Measurements from ENCODE around the gene MRPL24.
A peak's percentile ranks its signal among the peaks of the same experiment; 100 is the strongest.

MRPL24 gene

GRCh38 chr1:156742801-156743200, 1.9 kb upstream of the MRPL24 start:
- DNase-seq, result no peak

- DNase-seq, result no peak
These were observed 1.1 kb upstream of the MRPL24 start for GRCh38 chr1:156742017-156742416.

DNA sequence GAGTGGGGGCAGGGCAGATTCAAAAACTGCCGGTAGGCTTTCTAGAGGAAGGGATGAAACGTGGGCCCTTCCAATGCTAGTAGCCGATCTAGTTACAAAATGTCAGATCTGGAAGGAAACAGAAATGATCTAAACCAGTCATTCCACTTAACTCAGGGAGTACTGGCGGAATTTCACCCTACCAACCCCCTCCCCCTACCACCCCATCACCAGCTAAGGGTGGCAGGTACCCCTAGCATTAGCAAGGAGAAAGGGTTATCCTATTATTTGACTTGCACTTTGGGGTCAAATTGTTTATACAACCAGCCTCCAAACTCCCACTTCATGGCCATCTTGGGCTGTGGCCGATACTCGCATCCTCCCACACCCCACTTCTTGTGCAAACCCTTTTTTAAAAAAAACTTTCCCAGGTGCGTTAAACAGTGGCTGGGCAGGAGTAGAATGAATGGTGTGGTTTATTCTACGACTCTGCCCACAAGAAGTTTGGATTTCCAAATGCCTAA, 644 bp upstream of the MRPL24 start:
- DNase-seq, result no peak

DNA sequence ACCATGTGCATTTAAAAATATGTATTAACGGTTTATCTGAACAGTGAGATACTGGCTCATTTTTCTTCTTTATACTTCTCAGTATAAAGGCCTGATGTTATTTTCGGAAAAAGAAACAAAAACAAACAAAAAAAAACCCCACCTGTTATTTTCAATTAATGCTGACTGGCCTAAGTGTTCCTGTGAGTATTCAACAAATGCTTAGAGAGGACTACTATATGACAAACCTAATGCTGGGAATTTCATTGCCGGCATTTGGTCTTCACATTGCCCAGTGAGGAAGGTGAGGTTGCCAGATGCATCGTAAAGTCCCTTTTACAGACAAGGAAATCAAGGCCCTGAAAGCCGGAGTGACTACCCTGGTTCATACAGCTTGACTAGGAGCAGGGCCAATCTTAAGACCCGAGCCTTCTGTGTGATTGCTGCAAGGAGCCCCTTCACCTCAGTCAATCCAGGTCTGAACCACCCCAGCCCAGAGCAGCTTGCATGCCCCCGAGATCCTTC, 599 bp downstream of the MRPL24 start:
- DNase-seq, result peak; percentile 75

DNA sequence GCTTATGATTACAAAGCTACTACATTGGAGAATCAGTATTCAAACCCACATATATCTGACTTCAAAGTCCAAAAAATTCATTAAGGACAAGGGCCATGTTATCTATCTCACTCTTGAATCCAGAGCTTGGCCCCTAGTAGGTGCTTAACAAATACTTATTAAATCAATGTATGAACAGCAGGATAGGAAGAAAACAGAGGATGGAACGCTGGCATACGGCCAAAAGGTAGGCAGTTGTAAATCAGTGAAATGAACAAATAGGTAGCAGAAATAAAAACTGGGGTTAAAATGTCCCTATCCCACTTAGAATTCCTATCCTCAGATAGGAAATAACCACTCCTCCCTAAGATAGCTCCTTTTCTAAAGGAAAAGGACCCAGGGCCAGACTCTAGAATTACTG, 2.0 kb downstream of the MRPL24 start:
- DNase-seq, result no peak

GRCh38 chr1:156738407-156738806, 2.5 kb downstream of the MRPL24 start:
- no peak for DNase-seq

GRCh38 chr1:156733989-156734584, 6.8 kb downstream of the MRPL24 start:
- no peak for DNase-seq

DNA sequence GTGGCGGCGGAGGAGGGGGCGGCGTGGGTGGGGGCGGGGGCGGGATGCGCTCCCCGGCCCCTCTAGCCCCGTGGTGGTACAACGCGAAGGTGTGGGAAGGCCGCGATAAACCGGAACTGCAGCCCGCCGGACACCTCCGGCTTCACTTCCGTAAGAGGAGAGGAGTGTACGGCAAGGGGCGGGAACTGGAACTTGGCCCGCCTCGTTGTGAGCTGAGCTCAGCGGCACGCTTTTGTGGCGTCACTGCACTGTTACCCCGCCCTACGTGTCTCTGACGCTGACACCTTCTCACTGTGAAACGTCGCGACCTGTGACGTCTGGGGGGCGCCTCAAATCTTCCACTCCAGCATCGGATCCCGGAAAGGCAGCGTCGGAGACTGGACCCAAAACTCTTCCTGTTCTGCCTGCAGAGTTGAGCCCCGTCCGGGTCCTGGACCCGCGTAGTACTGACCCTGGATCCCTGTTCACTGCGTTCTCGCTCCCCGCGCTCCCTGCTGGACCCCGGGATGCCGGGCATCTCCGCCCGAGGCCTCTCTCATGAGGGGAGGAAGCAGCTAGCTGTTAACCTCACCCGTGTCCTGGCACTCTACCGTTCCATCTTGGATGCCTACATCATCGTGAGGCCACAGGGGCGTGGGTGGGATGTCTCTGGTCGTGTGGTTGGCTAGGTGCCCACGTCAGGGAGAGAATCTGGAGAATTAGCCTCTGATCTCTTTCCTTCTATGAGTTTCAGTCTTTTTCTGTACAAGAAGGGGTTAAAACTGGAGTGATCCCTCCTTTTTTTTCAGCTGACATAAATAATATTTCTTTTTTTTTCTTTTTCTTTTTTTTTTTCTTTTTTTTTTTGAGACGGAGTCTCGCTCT, 12.1 kb downstream of the MRPL24 start, which contains the start of gene ISG20L2:
TSS of gene ISG20L2 (minus strand) at position 168 of the 864 bp plus-strand sequence. CDS start 1,114 bp downstream, outside the sequence.
- DNase-seq, result peak; percentile 99

GRCh38 chr1:156727926-156728598, 12.8 kb downstream of the MRPL24 start, which contains the start of gene METTL25B:
TSS of gene METTL25B (plus strand) at chr1:156728469. CDS start at chr1:156729105, 636 bp downstream.
- peak; percentile 95 for DNase-seq

- DNase-seq, result no peak
These were observed 13.4 kb downstream of the MRPL24 start for GRCh38 chr1:156727492-156727891.

- DNase-seq, result peak; percentile 84
These were observed 14.2 kb downstream of the MRPL24 start for GRCh38 chr1:156726549-156727226.

DNA sequence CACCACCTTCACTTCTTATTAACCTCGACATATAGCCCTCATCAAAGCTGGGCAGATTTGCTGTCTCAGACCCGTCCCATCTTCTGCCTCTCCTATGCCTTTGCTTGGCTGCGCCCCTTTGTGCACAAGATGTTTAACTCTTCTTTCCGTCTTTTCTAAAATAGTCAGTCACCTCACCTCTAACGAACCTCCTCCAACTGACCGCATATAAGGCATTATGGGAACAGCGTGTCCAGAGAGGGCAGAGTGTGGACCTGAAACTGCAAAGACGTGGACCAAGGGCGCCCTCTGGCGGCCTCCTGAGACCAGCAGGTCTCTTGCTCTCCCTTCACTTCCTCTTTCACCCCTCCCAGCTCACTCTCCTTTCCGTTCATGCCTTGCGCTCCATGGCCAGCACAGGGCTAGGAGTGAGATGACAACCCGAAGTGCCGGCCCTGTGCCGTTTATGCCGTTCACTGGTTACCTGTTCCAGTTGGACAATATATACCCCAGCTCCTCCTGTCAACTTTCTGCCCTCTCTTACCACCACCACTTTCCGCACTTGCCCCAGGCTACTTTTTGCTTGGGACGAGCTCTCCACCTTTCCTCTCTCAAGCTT, 15.1 kb downstream of the MRPL24 start:
- DNase-seq, result peak; percentile 95

- no peak for DNase-seq
These were observed 19.4 kb downstream of the MRPL24 start for GRCh38 chr1:156721535-156721934.

- DNase-seq, result no peak
These were observed 19.8 kb downstream of the MRPL24 start for GRCh38 chr1:156721131-156721530.

DNA sequence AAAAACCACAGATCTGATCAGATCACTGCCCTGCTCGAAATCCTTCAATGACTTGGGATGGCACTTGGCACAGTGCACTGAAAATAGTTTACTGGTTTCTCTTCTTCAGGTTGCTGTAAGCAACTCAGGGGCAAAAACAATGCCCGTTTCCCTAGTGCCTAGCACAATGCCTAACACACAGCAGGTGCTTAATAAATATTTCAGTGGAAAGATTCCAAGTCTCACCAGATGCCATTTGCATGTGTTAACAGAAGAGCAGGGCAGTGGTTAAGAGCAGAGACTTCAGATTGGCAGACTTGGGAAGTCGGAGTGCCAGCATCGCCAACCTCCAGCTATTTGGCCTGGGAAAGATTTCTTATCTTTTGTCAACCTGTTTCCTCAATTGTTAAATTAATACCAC, 23.5 kb downstream of the MRPL24 start:
- DNase-seq, result no peak

DNA sequence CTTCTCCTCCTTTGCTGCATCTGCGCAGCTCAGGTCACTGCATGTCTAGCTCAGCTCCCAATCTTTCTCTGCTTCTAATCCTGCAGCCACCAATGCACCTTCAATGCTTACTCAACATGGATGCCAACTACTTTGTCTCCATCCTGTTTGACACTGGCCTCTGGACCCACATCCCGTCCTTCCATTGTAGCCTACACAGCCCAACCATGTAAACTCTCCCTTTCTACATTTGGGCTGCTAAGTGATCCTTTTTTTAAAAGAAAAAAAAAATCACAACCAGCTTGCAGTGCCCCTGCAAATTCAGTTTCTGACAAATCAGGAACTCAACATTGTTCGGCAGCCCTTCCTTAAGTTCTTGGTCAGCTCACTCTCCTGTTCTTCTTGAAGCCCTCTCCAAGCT, 26.1 kb downstream of the MRPL24 start:
- DNase-seq, result no peak

DNA sequence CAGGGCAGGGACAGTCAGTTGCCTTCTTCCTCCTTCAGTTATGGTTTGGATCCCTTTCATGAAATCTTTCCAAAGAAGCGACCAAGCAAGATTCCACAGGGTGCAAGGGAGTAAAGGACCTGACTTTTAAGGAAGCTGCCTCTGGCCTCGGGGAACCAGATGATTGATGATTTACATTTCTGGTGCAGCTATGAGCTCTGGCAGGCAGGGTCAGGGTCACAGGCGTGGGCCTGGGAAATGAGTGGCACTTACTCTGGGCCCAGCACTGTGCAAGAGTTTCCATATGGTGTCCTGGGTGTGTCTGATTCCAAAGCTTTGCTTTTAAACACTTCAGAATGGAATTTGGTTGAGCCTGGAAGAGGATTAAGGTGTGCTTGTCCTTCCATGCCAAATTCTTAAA, 28.3 kb downstream of the MRPL24 start:
- no peak for DNase-seq

DNA sequence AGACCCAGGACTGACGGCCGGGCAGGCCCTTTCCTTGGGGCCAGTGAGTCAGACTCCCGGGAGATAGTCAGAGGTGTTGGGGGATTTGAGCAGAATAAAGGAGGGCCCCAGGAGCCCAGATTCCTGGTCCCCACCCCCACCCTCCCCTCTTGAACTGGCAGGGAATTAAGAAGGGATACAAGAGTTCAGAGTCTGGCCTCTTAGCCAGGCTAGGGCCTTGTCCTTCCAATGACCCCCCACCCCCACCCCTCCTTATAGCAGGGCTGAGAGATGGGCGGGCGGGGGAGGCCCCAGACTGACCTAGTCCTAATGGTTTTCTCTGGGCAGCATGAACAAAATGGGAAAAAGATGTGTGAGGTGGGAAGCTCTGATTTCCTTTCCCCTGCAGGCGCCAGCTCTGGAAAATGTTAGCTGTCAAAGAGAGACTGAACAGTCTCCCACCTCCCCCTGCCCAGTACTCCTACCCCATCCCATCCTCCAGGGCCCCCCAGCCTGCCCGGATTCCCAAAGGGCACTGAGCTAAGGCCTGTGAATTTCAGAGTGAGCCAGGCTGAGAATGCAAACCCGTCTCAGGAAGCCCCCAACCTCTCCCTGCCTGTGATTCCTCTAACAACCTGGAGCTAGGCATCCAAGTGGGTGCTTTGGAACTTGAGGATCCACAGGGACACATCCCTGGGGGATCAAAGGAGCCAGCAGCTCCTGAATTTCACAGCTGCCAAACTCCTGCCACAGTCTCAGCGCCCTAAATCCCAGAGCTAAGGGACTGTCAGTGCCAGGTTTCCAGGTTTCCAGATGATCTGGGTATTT, 29.7 kb downstream of the MRPL24 start:
- DNase-seq, result no peak

DNA sequence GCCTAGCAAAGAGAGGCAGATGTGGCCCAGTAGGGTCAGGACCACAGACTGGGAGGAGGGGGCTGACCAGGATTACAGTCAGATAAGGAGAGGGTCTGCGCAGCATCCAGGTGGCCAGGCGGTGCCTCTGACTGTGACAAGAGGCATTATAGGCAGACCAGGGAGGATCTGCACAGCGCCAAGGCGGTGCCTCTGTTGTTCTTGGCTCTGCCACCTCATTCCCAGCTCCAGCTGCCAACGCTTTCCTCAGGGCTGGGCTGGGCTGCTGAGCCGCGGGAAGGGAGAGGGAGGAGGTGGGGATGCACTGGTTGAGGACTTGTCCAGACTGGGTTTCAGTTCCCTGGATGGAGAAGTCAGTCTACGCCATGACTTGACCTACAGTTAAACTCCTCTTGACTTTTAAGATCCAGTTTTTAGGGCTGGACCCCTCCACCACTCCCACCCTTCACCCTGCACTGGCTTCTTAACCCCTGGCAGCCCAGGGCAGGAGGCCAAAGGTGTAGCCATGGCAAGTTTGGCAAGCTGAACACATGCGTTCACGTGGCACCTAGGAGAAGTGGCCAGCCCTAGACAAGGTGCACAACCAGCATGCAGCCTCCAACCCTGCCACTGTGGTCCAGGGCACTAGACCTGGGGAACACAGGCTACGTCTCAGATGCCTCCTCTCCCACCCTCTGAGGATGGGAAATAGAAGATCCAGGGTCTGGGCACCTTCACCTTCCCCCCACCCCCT, 31.0 kb downstream of the MRPL24 start:
- peak; percentile 58 for DNase-seq

DNA sequence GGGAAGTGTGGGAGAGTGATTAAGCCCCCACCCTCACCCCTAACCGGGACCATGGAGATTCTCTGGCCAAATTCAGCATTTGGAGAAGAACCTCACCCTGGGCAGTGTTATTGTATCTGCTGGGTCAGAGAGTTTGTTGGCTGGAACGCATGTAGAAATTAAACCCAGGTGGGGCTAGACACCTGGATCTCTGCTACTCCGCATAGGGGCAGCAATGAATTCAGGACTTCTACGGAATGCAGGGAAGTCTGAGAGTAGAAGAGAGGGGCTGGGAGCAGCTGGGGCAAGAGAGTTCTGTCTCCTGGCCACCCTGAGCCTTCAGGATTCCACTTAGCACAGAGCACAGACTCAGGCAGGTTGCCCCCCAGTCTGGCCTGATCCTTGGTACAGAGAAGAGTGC, 31.9 kb downstream of the MRPL24 start:
- no peak for DNase-seq

- no peak for DNase-seq
These were observed 32.6 kb downstream of the MRPL24 start for GRCh38 chr1:156708218-156708661.

Measured in DMS53 (cell line).